ENCODE data around the gene OR6P1. TPM values are rescaled to one million over a fixed set of nuclear protein-coding genes. Genes with fewer than 3 reads are reported as not detected.

Gene OR6P1
- total RNA-seq, 4 donors from 2014 or later: not detected

DNA sequence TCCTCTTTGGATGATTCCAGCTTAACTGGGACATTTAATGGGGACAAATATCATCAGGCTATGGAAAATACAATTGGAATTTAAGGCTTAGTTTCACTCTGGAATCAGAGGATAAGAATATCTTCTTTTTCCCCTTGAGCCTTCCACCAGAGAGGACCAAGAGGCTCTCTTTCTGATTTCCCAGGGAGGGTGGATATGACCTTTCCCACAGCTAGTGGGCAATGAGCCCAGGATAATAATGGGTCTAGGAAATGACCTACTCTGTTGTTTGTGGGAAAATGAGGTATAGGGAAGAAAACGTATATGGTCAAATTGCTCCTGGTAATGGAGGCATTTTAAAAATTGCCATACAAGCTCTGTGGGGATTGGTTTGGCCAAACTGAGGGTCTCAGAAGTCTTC lies 18.1 kb downstream of the OR6P1 start:
- H3K4me3 ChIP-seq: no peak overlapping the region
- no peak for DNase-seq
- intact Hi-C loops (cut with DNase I; ENCODE audit: low total_unique reads): no loop called here

DNA sequence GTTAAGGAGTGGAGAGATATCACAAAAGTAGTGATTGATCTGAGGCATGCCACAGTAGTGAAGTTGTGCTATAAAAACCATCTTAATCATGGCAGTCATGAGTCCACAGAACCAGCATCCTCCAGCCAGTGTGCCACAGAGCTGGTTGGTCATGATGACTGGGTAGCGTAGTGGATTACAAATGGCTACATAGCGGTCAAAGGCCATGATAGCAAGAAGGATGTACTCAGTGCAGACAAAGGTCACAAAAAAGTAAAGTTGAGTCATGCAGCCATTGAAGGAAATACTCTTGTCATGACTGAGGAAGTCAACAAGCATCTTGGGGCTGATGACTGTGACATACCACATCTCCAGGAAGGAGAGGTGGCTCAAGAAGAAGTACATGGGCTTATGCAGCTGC lies 22.8 kb downstream of the OR6P1 start:
- H3K27ac ChIP-seq: no peak overlapping the region
- intact Hi-C loops (cut with DNase I; ENCODE audit: low total_unique reads): no loop called here
- no peaks in the 10 kb centered on the region for H3K27me3 ChIP-seq
- H3K36me3 ChIP-seq: no peaks in the 10 kb centered on the region
- DNase-seq: no peak
- H3K4me1 ChIP-seq: no peaks in the 10 kb centered on the region
- H3K9me3 ChIP-seq: no peaks in the 10 kb centered on the region
- H3K4me3 ChIP-seq: no peak overlapping the region
- TF ChIP-seq, protein P1, sequence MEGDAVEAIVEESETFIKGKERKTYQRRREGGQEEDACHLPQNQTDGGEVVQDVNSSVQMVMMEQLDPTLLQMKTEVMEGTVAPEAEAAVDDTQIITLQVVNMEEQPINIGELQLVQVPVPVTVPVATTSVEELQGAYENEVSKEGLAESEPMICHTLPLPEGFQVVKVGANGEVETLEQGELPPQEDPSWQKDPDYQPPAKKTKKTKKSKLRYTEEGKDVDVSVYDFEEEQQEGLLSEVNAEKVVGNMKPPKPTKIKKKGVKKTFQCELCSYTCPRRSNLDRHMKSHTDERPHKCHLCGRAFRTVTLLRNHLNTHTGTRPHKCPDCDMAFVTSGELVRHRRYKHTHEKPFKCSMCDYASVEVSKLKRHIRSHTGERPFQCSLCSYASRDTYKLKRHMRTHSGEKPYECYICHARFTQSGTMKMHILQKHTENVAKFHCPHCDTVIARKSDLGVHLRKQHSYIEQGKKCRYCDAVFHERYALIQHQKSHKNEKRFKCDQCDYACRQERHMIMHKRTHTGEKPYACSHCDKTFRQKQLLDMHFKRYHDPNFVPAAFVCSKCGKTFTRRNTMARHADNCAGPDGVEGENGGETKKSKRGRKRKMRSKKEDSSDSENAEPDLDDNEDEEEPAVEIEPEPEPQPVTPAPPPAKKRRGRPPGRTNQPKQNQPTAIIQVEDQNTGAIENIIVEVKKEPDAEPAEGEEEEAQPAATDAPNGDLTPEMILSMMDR (IDR thresholded peaks at IDR 0.05): no peak
- no peak for TF ChIP-seq POLR2A (IDR thresholded peaks at IDR 0.05)

More for the DNA sequence above, 18.1 kb downstream of the OR6P1 start:
- no peak for TF ChIP-seq POLR2A (IDR thresholded peaks at IDR 0.05)
- TF ChIP-seq, protein P1 (IDR thresholded peaks at IDR 0.05): no peak
- Histone ChIP-seq H3K27me3 (no peaks in the 10 kb centered on the region), H3K4me1 (no peaks in the 10 kb centered on the region), H3K27ac (no peak overlapping the region), H3K9me3 (no peaks in the 10 kb centered on the region), H3K36me3 (no peaks in the 10 kb centered on the region)

DNA sequence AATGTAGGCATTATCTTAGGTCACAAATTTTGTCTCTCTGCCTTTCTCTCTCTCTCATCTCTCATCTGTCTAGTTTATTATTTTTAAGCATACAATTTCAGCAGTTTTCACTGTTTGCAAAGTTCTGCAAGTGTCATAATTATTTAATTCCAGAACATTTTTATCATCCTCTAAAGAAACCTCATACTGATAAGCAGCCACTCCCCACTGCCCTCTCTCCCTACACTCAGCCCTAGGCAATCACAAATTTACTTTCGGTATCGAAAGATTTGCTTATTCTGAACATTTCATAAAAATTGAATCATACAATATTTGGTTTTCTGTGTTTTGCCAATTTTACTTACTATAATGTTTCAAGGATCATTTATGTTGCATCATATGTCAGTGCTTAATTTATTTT lies 32.8 kb downstream of the OR6P1 start:
- Histone ChIP-seq H3K27me3 (no peaks in the 10 kb centered on the region), H3K9me3 (no peaks in the 10 kb centered on the region), H3K4me3 (no peak overlapping the region), H3K27ac (no peak overlapping the region), H3K4me1 (no peaks in the 10 kb centered on the region), H3K36me3 (no peaks in the 10 kb centered on the region)
- DNase-seq: no peak
- intact Hi-C loops (cut with DNase I; ENCODE audit: low total_unique reads): no loop called here
- TF ChIP-seq POLR2A (IDR thresholded peaks at IDR 0.05): no peak
- TF ChIP-seq, protein P1 (IDR thresholded peaks at IDR 0.05): no peak

DNA sequence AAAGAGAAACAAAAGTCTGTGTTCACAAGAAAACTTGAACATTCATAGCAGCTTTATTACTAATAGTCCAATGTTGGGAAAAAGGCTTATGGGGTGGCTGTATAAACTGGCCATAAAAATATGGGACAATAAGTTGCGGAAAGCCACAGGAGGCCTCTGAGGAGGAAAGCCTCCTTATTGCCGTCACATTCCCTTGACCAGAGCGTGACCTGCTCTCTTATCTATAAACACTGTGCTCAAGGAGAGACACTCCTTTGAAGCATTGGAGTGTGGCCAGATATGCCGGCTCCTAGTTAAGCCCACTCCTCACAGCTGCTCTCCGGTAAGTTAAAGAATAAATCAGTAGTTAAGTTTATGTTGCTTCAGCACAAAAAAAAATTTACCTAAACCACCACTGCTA lies 35.9 kb downstream of the OR6P1 start:
- no peaks in the 10 kb centered on the region for H3K9me3 ChIP-seq
- H3K36me3 ChIP-seq: no peaks in the 10 kb centered on the region
- TF ChIP-seq POLR2A (IDR thresholded peaks at IDR 0.05): no peak
- TF ChIP-seq, protein P1 (IDR thresholded peaks at IDR 0.05): no peak
- H3K27me3 ChIP-seq: no peaks in the 10 kb centered on the region
- no peak for DNase-seq
- no peak overlapping the region for H3K4me3 ChIP-seq
- intact Hi-C loops (cut with DNase I; ENCODE audit: low total_unique reads): no loop called here
- no peak overlapping the region for H3K27ac ChIP-seq
- H3K4me1 ChIP-seq: no peaks in the 10 kb centered on the region

DNA sequence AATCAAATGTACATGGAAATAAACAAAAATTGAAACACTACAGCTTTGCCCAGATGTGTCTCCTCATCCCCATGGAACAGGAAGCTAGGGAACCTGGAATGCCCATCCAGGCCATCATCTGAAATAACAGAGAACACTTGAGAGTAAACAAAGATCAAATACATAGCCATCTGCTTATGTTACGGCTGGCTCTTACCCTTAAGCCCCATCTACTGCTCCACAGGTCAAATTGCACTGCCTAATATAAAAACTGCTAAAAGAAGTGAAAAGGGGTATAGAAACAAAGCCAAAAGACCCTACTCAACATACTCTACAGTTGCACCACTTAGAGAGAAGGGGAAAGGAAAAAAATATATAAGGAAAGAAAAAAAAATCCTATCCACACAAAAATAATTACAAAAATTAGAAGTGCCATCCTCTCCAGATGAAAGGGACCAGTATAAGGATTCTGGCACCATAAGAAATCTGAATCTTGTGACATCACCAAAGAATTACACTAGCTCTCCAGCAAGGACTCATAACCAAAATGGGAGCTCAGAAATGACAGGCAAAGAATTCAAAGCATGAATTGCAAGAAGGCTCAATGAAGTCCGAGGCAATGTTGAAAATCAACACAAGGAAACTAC lies 43.1 kb downstream of the OR6P1 start:
- no peaks in the 10 kb centered on the region for H3K27me3 ChIP-seq
- H3K36me3 ChIP-seq: no peaks in the 10 kb centered on the region
- TF ChIP-seq, protein P1 (IDR thresholded peaks at IDR 0.05): no peak
- no peak for TF ChIP-seq POLR2A (IDR thresholded peaks at IDR 0.05)
- no peak for DNase-seq
- H3K27ac ChIP-seq: no peak overlapping the region
- H3K4me3 ChIP-seq: no peak overlapping the region
- H3K9me3 ChIP-seq: peaks cover 0 to 9% of the 10 kb centered on the region in 2 donors
- no peaks in the 10 kb centered on the region for H3K4me1 ChIP-seq
- intact Hi-C loops (cut with DNase I; ENCODE audit: low total_unique reads): no loop called here
